Endodermal cell (in vitro differentiated cells): Measurements from ENCODE around the gene CAPZB. TPM values are rescaled to one million over a fixed set of nuclear protein-coding genes. Genes with fewer than 3 reads are reported as not detected.

Experiments used
- DNase-seq: peaks from one replicate; pipeline ENCODE4 v3.0.0-alpha.2; 2017
- H3K27ac ChIP-seq: 2 replicates; pipeline ENCODE4 v1.5.1; 2013; ENCODE audit warnings: mild to moderate bottlenecking, low read depth, low read length, moderate library complexity
- H3K27me3 ChIP-seq: 2 replicates; pipeline ENCODE4 v1.6.1; 2013; ENCODE audit warnings: mild to moderate bottlenecking, low read length, moderate library complexity; ENCODE audit not compliant: insufficient read depth, control insufficient read depth, poor library complexity, severe bottlenecking
- H3K36me3 ChIP-seq: 2 replicates; pipeline ENCODE4 v1.7.0; 2013; ENCODE audit warnings: mild to moderate bottlenecking, low read length, moderate library complexity; ENCODE audit not compliant: control insufficient read depth, insufficient read depth
- H3K4me1 ChIP-seq: one replicate; pipeline ENCODE4 v1.7.0; 2013; ENCODE audit warnings: low read length; ENCODE audit not compliant: control insufficient read depth, insufficient read depth
- H3K4me3 ChIP-seq: 2 replicates; pipeline ENCODE4 v1.5.1; 2013; ENCODE audit warnings: mild to moderate bottlenecking, low read length, moderate library complexity
- H3K9ac ChIP-seq: 2 replicates; pipeline ENCODE4 v1.6.1; 2013; ENCODE audit warnings: mild to moderate bottlenecking, low read length, moderate library complexity; ENCODE audit not compliant: poor library complexity, severe bottlenecking; ENCODE audit errors: extremely low read depth
- H3K9me3 ChIP-seq: 2 replicates; pipeline ENCODE4 v1.6.1; 2013; ENCODE audit warnings: mild to moderate bottlenecking, low read length, moderate library complexity; ENCODE audit not compliant: control insufficient read depth
- H3K27ac Mint-ChIP-seq: 2 replicates; pipeline ENCODE4 v1.8.0; 2020; ENCODE audit warnings: mixed read lengths
- H3K27me3 Mint-ChIP-seq: 2 replicates; pipeline ENCODE4 v1.8.0; 2021; ENCODE audit warnings: mild to moderate bottlenecking, mixed read lengths; ENCODE audit not compliant: insufficient read depth
- H3K36me3 Mint-ChIP-seq: 2 replicates; pipeline ENCODE4 v1.8.0; 2020; ENCODE audit warnings: low read depth, mixed read lengths
- H3K4me1 Mint-ChIP-seq: 2 replicates; pipeline ENCODE4 v1.8.0; 2020; ENCODE audit warnings: mixed read lengths
- H3K4me3 Mint-ChIP-seq: 2 replicates; pipeline ENCODE4 v1.8.0; 2020; ENCODE audit warnings: mild to moderate bottlenecking, moderate library complexity, mixed read lengths
- H3K9me3 Mint-ChIP-seq: 2 replicates; pipeline ENCODE4 v1.8.0; 2020; ENCODE audit warnings: mild to moderate bottlenecking, mixed read lengths
- CTCF ChIP-seq: fragments of 200-600 bp; sonication (generic); conservative IDR thresholded peaks from 2 replicates; pipeline ENCODE4 v1.5.0; 2021; ENCODE audit warnings: antibody characterized with exemption, mild to moderate bottlenecking
- WGBS, 2 experiments: methylation state at CpG; one replicate each; pipeline versions ENCODE4 v1.1.5 to v1.1.7; 2013; ENCODE audit warnings: missing lambda C conversion rate in 2 of 2, mixed read lengths in 1 of 2; ENCODE audit not compliant: insufficient coverage in 1 of 2, insufficient read length in 1 of 2; 5-methylcytosine and 5-hydroxymethylcytosine counted together
- total RNA-seq, 2 donors: library from RNA; stranded (reverse); fragmentation: NEBNext Ultra II Directional in 1 of 2; extraction: Animal tissue kit (Norgen Biotek cat#: 25700) in 1 of 2; gene quantifications; 2 replicates in 1 of 2; 3 replicates in 1 of 2; pipeline ENCODE4 v1.2.1, GENCODE V29; 2021

CAPZB gene
- total RNA-seq, 2 donors from 2014 or later, result 334 to 362 TPM

GRCh38 chr1:19342894-19343616 is 142.3 kb downstream of the CAPZB start:
- Mint-ChIP-seq H3K27me3 (no peaks in the 10 kb centered on the region), H3K27ac (no peak overlapping the region), H3K9me3 (no peaks in the 10 kb centered on the region), H3K4me1 (peaks cover 6% of the 10 kb centered on the region), H3K36me3 (peaks cover 47% of the 10 kb centered on the region), H3K4me3 (no peak overlapping the region)
- H3K9ac ChIP-seq, result no peak overlapping the region
- no peak overlapping the region for H3K27ac ChIP-seq
- H3K36me3 ChIP-seq, result peaks cover 64% of the 10 kb centered on the region
- H3K27me3 ChIP-seq, result no peaks in the 10 kb centered on the region
- H3K4me1 ChIP-seq, result no peaks in the 10 kb centered on the region
- H3K4me3 ChIP-seq, result no peak overlapping the region
- TF ChIP-seq CTCF, result no peak
- no peaks in the 10 kb centered on the region for H3K9me3 ChIP-seq
- WGBS, 2 experiments, result 91 to 93% methylated on average over 25 to 33 of the region's 33 CpGs
- DNase-seq, result no peak

- H3K9me3 Mint-ChIP-seq, result no peaks in the 10 kb centered on the region
- Histone ChIP-seq H3K4me1 (no peaks in the 10 kb centered on the region), H3K36me3 (peaks cover 62% of the 10 kb centered on the region), H3K9ac (no peak overlapping the region), H3K27me3 (no peaks in the 10 kb centered on the region), H3K4me3 (no peak overlapping the region), H3K27ac (no peak overlapping the region), H3K9me3 (no peaks in the 10 kb centered on the region)
- no peaks in the 10 kb centered on the region for H3K27me3 Mint-ChIP-seq
- no peak for DNase-seq
- peaks cover 45% of the 10 kb centered on the region for H3K36me3 Mint-ChIP-seq
- peaks cover 6% of the 10 kb centered on the region for H3K4me1 Mint-ChIP-seq
- no peak overlapping the region for H3K4me3 Mint-ChIP-seq
- TF ChIP-seq CTCF, result no peak
- peak overlapping the region; percentile 86 for H3K27ac Mint-ChIP-seq
- WGBS, 2 experiments, result 91 to 93% methylated on average over 8 to 27 of the region's 27 CpGs
Measured at GRCh38 chr1:19342062-19342750, 143.1 kb downstream of the CAPZB start.

- Histone ChIP-seq H3K9ac (no peak overlapping the region), H3K4me1 (no peaks in the 10 kb centered on the region), H3K9me3 (no peaks in the 10 kb centered on the region), H3K27me3 (no peaks in the 10 kb centered on the region), H3K4me3 (no peak overlapping the region), H3K27ac (no peak overlapping the region), H3K36me3 (peaks cover 60% of the 10 kb centered on the region)
- WGBS, 2 experiments, result 65 to 68% methylated on average over 22 to 25 of the region's 25 CpGs
- no peak overlapping the region for H3K4me3 Mint-ChIP-seq
- peaks cover 6% of the 10 kb centered on the region for H3K4me1 Mint-ChIP-seq
- H3K27ac Mint-ChIP-seq, result peak overlapping the region; percentile 86
- peak; percentile 97 for DNase-seq
- H3K27me3 Mint-ChIP-seq, result no peaks in the 10 kb centered on the region
- peak; percentile 92 for TF ChIP-seq CTCF
- H3K36me3 Mint-ChIP-seq, result peaks cover 43% of the 10 kb centered on the region
- no peaks in the 10 kb centered on the region for H3K9me3 Mint-ChIP-seq
Measured at GRCh38 chr1:19341201-19342061, 143.9 kb downstream of the CAPZB start.
